Sigmoid colon (tissue), 7 donors: ENCODE measurements around the gene ELMO1. TPM values are rescaled to one million over a fixed set of nuclear protein-coding genes. Genes with fewer than 3 reads are reported as not detected.

Source experiments
- DNase-seq: peaks from one replicate; pipeline ENCODE4 v3.0.0-alpha.2; 2019
- H3K27ac ChIP-seq, 4 donors: fragments of 200-600 bp; sonication (generic); one replicate each; pipeline ENCODE4 v1.5.1; 2016 to 2019; ENCODE audit warnings: mild to moderate bottlenecking in 1 of 4
- H3K27me3 ChIP-seq, 3 donors: fragments of 200-600 bp; sonication (generic); one replicate each; pipeline ENCODE4 v1.5.1; 2019; ENCODE audit warnings: mild to moderate bottlenecking in 1 of 3
- H3K36me3 ChIP-seq, 4 donors: fragments of 200-600 bp; sonication (generic); one replicate each; pipeline ENCODE4 v1.5.1; 2016 to 2019
- H3K4me1 ChIP-seq, 4 donors: fragments of 200-600 bp; sonication (generic); one replicate each; pipeline ENCODE4 v1.5.1; 2017 to 2019
- H3K4me3 ChIP-seq, 4 donors: fragments of 200-600 bp; sonication (generic); one replicate each; pipeline ENCODE4 v1.5.1; 2017 to 2019; ENCODE audit warnings: mild to moderate bottlenecking in 2 of 4, moderate library complexity in 1 of 4
- H3K9me3 ChIP-seq, 4 donors: fragments of 200-600 bp in 3 of 4; sonication (generic) in 3 of 4; one replicate each; pipeline versions ENCODE4 v1.5.1 to v1.6.1; 2013 to 2019
- CTCF ChIP-seq, 4 experiments: fragments of 450-650 bp in 3 of 4; fragments of 200-600 bp in 1 of 4; IDR thresholded peaks; one replicate each; pipeline ENCODE4 v1.5.1; 2016 to 2019; ENCODE audit warnings: antibody characterized with exemption in 4 of 4, mild to moderate bottlenecking in 3 of 4, moderate library complexity in 2 of 4
- EP300 ChIP-seq, 4 donors: sonication (generic); formaldehyde crosslinking; IDR thresholded peaks; one replicate each; pipeline ENCODE4 v1.6.1; 2017; ENCODE audit warnings: antibody characterized with exemption in 4 of 4
- POLR2A ChIP-seq, 2 donors: fragments of 450-650 bp; IDR thresholded peaks; one replicate each; pipeline ENCODE4 v1.6.1; 2016; ENCODE audit warnings: antibody characterized with exemption in 2 of 2, mild to moderate bottlenecking in 2 of 2, moderate library complexity in 2 of 2
- POLR2AphosphoS5 ChIP-seq, 4 donors: sonication (generic); formaldehyde crosslinking; IDR thresholded peaks; one replicate each; pipeline ENCODE4 v1.6.1; 2017; ENCODE audit warnings: antibody characterized with exemption in 4 of 4
- WGBS, 2 donors: extraction: QIAGEN DNeasy Blood & Tissue Kit; methylation state at CpG; one replicate each; pipeline ENCODE4 v1.1.7; 2013; 5-methylcytosine and 5-hydroxymethylcytosine counted together
- intact Hi-C: fragments of 100-400 bp; cut with DNase I; formaldehyde crosslinking; loops from one replicate; pipeline ENCODE4 v1.15.1; 2023
- polyA plus RNA-seq, 3 donors: library from polyadenylated mRNA; stranded (reverse); fragments of 200-250 nt; gene quantifications; one replicate each; pipeline ENCODE4 v1.2.3, GENCODE V29; 2013
- total RNA-seq, 4 donors: library from RNA; depleted of rRNA; stranded (reverse); fragments of >200 nt; gene quantifications; one replicate each; pipeline ENCODE4 v1.1.0, GENCODE V29; 2016
- donor health status: healthy with polysubstance abuse.
- donor health status: Bipolar disorder and iron deficiency.
- donor health status: healthy.

Gene ELMO1
- total and polyA plus RNA-seq, 7 donors: 2.3 to 63.1 (median 33.9) TPM

- DNase-seq: no peak
- 82 to 84% methylated on average over 5 of the region's 5 CpGs for WGBS, 2 donors
- H3K27me3 ChIP-seq: no peaks in the 10 kb centered on the region
- no peaks in the 10 kb centered on the region for H3K36me3 ChIP-seq
- H3K9me3 ChIP-seq: no peaks in the 10 kb centered on the region
- no peaks in the 10 kb centered on the region for H3K4me1 ChIP-seq
- intact Hi-C loops: no loop called here
- H3K4me3 ChIP-seq: no peak overlapping the region
- TF ChIP-seq POLR2AphosphoS5 (IDR thresholded peaks at IDR 0.05): no peak
- no peak for TF ChIP-seq EP300 (IDR thresholded peaks at IDR 0.05)
- TF ChIP-seq CTCF (IDR thresholded peaks at IDR 0.05): no peak
- no peak for TF ChIP-seq POLR2A (IDR thresholded peaks at IDR 0.05)
- no peak overlapping the region for H3K27ac ChIP-seq
Observed at GRCh38 chr7:37481722-37482288, 33.1 kb upstream of the ELMO1 start.

- Histone ChIP-seq H3K9me3 (no peaks in the 10 kb centered on the region), H3K27ac (peak overlapping the region in 1 of 4 donors; percentile 53), H3K36me3 (no peaks in the 10 kb centered on the region), H3K27me3 (no peaks in the 10 kb centered on the region), H3K4me3 (no peak overlapping the region), H3K4me1 (no peaks in the 10 kb centered on the region)
- WGBS, 2 donors: 80 to 84% methylated on average over 5 of the region's 5 CpGs
- TF ChIP-seq POLR2AphosphoS5 (IDR thresholded peaks at IDR 0.05): no peak
- TF ChIP-seq CTCF (IDR thresholded peaks at IDR 0.05): no peak
- TF ChIP-seq EP300 (IDR thresholded peaks at IDR 0.05): no peak
- no peak for TF ChIP-seq POLR2A (IDR thresholded peaks at IDR 0.05)
- intact Hi-C loops: no loop called here
- DNase-seq: no peak
Observed at GRCh38 chr7:37481154-37481553, 32.5 kb upstream of the ELMO1 start.

GRCh38 chr7:37480041-37481031 lies 31.7 kb upstream of the ELMO1 start:
- WGBS, 2 donors: 70 to 79% methylated on average over 11 of the region's 11 CpGs
- TF ChIP-seq EP300 (IDR thresholded peaks at IDR 0.05) (no peak), CTCF (IDR thresholded peaks at IDR 0.05) (no peak), POLR2A (IDR thresholded peaks at IDR 0.05) (no peak), POLR2AphosphoS5 (IDR thresholded peaks at IDR 0.05) (peak in 1 of 4 donors; percentile 19)
- intact Hi-C loops: no loop called here
- Histone ChIP-seq H3K36me3 (no peaks in the 10 kb centered on the region), H3K27ac (peak overlapping the region in 1 of 4 donors; percentile 53), H3K27me3 (no peaks in the 10 kb centered on the region), H3K4me3 (no peak overlapping the region), H3K9me3 (no peaks in the 10 kb centered on the region), H3K4me1 (no peaks in the 10 kb centered on the region)
- DNase-seq: no peak

- no peak for TF ChIP-seq POLR2A (IDR thresholded peaks at IDR 0.05)
- H3K27ac ChIP-seq: no peak overlapping the region
- H3K9me3 ChIP-seq: no peaks in the 10 kb centered on the region
- H3K4me3 ChIP-seq: no peak overlapping the region
- 82 to 91% methylated on average over 4 of the region's 4 CpGs for WGBS, 2 donors
- H3K27me3 ChIP-seq: no peaks in the 10 kb centered on the region
- intact Hi-C loops: no loop called here
- DNase-seq: no peak
- no peaks in the 10 kb centered on the region for H3K4me1 ChIP-seq
- H3K36me3 ChIP-seq: no peaks in the 10 kb centered on the region
Observed at GRCh38 chr7:37476881-37477450, 28.3 kb upstream of the ELMO1 start.

- H3K4me1 ChIP-seq: no peaks in the 10 kb centered on the region
- TF ChIP-seq POLR2A (IDR thresholded peaks at IDR 0.05): no peak
Observed at GRCh38 chr7:37476428-37476827, 27.8 kb upstream of the ELMO1 start.

More at GRCh38 chr7:37476428-37476827, 27.8 kb upstream of the ELMO1 start:
- H3K36me3 ChIP-seq: no peaks in the 10 kb centered on the region
- DNase-seq: no peak
- intact Hi-C loops: no loop called here
- WGBS, 2 donors: 85 to 91% methylated on average over 1 of the region's 1 CpG
- no peaks in the 10 kb centered on the region for H3K9me3 ChIP-seq
- H3K27ac ChIP-seq: no peak overlapping the region
- H3K4me3 ChIP-seq: no peak overlapping the region
- H3K27me3 ChIP-seq: no peaks in the 10 kb centered on the region
